Cardiac septum (tissue), 1 donor: ENCODE data around the gene TGFB1I1. TPM values are rescaled to one million over a fixed set of nuclear protein-coding genes. Genes with fewer than 3 reads are reported as not detected.
"Not testable (repeated sequence)": the region's sequence is repeated elsewhere in the genome, so short reads cannot be mapped to it uniquely, and the experiment has no call there.

Source experiments
- DNase-seq: peaks from one replicate; pipeline ENCODE4 v3.0.0-alpha.2; 2020; ENCODE audit warnings: low spot score
- intact Hi-C: fragments of 100-400 bp; cut with DNase I; formaldehyde crosslinking; loops from one replicate; pipeline ENCODE4 v1.14.0; 2022
- total RNA-seq: library from RNA; stranded (reverse); fragmentation: NEBNext Ultra II Directional; extraction: Animal tissue kit (Norgen Biotek cat#: 25700); gene quantifications from one replicate; pipeline ENCODE4 v1.2.1, GENCODE V29; 2021
- donor health status: DM: no; HTN: no; CAD: no.

The TGFB1I1 gene
- total RNA-seq, 1 donor from 2014 or later, result 57.8 TPM

DNA sequence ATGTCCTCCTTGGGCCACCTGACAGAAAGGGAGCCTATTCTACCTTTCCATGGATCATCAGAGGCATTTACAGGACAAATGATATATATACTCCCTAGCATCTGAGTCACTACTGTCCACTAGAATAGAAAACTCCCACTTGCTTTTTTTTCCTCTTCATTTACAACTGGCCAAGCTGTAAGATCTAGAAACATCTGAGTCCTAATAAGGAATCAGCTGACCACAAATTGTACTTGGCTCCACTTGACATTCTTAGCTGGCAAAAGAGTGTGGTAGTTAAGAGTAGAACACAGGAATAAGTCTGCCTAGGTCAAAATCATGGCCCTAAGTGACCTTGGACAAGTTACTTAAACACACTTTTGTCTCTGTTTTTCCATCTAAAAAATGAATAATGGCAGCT lies 31.0 kb downstream of the TGFB1I1 start:
- intact Hi-C loops, result loop anchor here (10.0 kb wide), 1 partner anchor 202 kb away; no protein-coding TSS in a partner anchor

DNA sequence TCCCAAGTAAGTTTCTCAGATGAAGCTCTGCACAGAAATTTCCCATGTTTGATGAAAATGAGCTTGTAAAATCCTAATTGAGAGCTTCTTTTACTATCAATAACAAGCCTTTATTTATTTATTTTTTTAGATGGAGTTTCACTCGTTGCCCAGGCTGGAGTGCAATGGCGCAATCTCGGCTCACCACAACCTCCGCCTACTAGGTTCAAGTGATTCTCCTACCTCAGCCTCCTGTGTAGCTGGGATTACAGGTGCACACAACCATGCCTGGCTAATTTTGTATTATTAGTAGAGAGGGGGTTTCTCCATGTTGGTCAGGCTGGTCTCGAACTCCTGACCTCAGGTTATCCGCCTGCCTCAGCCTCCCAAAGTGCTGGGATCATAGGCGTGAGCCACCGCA lies 31.6 kb downstream of the TGFB1I1 start:
- intact Hi-C loops, result loop anchor here (10.0 kb wide), 1 partner anchor 201 kb away; no protein-coding TSS in a partner anchor

More for the DNA sequence above, 31.0 kb downstream of the TGFB1I1 start:
- no peak for DNase-seq

DNA sequence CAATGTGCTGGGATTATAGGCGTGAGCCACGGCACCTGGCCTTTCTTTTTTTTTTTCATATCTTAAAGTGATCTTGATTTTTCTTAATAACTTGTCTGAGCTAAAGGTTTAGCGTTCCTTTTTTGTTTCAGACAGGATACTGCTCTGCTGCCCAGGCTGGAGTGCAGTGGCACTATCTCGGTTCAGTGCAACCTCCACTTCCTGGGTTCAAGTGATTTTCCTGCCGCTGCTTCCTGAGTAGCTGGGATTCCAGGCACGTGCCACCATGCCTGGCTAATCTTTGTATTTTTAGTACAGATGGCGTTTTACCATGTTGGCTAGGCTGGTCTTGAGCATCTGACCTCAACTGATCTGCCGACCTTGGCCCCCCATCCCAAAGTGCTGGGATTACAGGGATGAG lies 32.2 kb downstream of the TGFB1I1 start:
- no peak for DNase-seq
- intact Hi-C loops, result loop anchor here (10.0 kb wide), 1 partner anchor 201 kb away; no protein-coding TSS in a partner anchor

More for the DNA sequence above, 31.6 kb downstream of the TGFB1I1 start:
- DNase-seq, result not testable (repeated sequence)

DNA sequence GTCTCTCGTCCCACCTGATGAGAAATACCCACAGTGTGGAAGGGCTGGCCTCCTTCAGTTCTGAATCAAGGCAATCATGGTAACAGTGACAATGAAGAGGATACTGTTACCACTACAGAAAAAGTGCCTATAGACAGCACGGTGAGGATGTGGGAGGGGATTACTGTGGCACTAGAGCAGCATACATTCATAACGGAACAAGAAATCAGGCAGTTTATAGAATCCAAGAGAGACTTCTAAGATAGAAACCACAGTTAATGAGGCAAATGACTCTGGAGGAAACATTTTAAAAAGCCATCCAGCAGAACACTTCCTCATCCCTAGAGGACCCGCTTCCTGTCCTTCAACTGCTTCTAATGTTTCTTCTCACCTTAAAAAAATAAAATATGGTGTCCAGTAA lies 33.5 kb downstream of the TGFB1I1 start:
- intact Hi-C loops, result loop anchor here (5.0 to 10.0 kb wide), 2 partner anchors 48 to 199 kb away; partner anchors contain the start of gene ARMC5
- DNase-seq, result no peak

DNA sequence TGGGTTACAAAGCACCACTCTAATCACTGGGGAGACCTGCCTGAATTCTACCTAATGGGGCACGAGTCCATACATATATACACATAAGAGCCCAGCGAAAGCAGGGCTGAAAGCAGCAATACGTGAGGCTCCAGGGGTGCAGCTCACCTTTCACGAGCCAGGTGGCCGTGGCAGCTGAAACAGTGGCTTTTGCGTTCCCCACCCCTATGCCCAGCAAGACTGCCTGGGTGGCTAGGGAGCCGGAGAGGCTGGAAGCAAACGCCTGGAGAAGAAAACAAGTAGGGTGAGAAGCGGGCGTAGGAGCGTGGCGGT lies 35.6 kb downstream of the TGFB1I1 start:
- intact Hi-C loops, result loop anchor here (5.0 to 10.0 kb wide), 2 partner anchors 50 to 197 kb away; partner anchors contain the start of gene ARMC5
- no peak for DNase-seq

DNA sequence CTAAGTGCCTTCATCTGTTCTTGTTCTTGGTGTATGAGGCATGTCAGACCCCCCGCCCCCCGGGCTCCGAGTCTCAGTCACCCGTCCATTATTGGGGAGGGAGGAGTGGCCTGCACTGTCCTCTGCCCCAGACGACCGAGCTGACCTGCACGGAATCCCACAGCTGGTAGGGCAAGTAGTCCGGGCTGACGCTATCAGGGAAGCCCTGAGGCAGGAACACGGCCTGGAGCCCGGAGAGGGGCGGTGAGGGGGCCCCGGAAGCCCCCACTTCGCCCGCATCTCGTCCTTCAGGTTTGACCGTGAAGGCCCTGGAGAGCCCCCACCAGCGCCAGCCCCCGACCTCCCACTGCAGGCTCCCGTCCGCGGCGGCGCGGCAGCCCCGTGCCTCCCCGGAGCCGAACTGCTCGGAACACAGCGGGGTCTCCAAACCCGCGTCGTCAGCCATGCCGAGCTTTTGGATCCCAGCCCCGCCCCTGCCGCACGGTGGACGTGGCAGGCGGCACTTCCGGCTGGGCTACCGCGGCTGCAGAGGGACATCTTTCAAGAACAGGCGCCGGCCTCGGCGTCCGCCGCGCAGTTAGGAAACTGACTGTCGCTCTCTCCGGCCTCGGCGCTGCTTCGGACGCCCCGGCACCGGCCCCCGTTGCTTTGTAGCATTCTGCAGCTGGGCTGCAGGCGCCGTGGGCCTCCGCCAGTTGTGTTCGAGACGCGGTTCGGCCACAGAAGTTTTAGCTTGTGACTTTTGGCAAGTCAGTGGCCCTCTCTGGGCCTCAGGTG lies 36.2 kb downstream of the TGFB1I1 start, which contains the start of gene RUSF1:
RUSF1 (minus strand) TSS at position 463 of the 777 bp plus-strand sequence; CDS start at position 445, 18 bp downstream.
- peak; percentile 98 for DNase-seq
- intact Hi-C loops, result loop anchor here (2.0 to 10.0 kb wide), 3 partner anchors 33 to 197 kb away; partner anchors contain the start of gene ARMC5

DNA sequence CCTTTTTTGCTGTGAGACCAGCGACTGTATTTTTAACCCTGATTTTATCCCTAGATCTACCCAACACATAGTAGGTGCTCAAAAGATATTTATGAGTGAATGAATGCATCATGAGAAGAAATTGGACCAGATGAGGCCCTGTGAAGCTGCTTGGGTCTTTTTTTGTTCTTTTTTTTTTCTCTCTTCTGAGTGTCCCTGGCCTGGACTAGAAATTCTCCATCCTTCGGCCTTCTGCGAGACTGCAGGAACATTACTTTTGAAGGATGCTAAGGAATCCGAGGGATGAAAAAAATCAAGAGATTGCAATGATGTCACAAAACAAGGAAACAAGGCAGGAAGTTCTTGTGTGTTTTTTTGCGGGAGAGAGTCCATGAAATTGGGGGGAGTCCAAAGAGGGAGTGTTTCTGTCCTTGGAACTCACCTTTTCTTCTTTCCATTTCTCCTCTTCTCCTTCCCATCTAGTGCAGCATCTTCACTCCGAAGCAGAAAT lies 36.8 kb downstream of the TGFB1I1 start:
- DNase-seq, result no peak
- intact Hi-C loops, result loop anchor here (2.0 to 10.0 kb wide), 3 partner anchors 34 to 196 kb away; partner anchors contain the start of gene ARMC5

DNA sequence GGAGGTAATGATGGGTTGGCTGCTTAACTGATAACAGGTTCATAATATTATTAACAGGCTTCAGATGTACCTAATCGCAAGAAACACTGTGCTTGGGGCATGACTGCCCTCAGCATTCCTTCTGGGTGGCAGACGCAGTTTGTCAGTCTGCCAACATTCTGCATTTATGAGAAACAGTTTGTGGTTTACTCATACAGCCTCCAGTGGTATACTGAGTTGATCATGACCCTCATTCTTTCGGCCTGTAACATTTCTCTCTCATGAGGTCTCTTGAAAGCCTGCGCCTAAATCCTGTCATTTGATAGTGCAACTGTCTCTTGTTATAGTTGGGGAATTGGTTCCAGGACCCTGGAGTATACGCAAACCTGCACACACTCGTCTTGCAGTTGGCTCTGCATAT lies 41.2 kb downstream of the TGFB1I1 start:
- intact Hi-C loops, result no loop called here
- DNase-seq, result no peak

DNA sequence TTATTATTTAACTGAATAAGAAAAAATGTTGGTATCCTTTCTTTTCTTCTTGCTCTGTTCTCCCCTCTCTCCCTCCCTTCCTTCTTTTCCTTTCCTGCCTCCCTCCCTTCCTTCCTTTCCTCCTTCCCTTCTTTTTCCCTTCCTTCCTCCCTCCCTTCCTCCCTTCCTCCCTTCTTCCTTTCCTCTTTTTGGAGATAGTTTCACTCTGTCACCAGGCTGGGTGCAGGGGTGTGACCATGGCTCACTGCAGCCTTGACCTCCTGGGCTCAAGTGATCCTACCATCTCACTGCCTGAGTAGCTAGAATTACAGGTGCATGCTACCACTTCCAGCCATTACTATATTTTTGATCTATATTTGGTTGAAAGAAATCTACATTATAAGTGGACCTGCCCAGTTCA lies 41.9 kb downstream of the TGFB1I1 start:
- DNase-seq, result no peak
- intact Hi-C loops, result no loop called here

DNA sequence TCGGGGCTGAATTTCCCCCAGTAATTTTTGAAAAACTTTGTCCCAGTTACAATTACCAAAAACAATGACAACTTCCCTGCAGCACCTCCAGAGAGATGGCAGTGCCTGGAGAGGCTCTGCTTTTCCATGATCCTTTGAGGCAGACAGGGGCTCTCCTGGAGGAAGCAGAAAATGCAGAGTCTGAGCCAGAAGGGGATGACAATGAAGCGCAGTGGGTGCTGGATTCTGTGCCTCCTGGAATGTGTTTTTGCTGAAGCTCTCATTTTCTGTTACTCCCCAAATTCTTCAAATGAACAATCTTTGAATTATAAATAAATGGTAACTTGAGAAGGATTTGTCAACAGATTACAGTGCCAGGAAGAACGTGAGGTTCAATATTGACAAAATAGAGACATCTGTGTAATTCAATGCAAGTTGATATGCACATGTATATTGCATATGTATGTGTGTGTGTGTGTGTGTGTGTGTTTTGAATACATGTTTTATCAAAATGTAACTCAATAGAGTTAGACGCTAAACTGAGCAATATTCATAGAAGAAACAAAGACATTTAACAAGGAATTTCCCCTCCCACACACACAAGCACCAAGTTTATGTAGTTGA lies 45.9 kb downstream of the TGFB1I1 start:
- intact Hi-C loops, result no loop called here
- DNase-seq, result no peak

DNA sequence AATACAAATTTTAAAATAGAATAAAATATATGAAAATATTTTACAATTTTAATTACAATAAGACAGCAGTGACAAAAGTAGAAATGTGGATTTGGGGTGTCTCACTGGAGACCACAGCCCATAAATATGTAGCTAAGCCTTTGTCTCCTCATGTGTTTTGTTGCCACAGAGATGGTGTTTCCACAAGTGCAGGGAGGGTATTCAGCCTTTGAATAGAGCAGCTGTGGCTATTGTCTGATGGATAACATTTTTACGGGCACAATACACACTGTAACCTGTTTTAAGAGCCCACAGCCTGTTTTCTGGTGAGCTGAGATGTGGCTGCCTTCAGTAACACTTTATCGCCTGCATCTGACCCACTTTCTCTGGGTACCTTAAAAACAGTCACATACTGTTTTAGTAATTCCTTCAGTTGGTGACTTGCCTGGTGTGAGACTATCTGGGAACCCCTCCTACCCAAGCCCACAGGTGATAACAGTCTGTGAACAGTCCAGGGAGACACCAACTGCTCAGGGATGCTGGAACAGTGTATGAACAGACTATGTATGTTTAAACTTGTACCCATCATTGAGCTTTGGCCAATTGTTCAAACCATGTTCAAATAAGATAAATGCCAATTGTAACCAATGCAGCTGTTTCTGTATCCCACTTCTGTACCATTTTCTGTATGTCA lies 47.9 kb downstream of the TGFB1I1 start:
- intact Hi-C loops, result no loop called here
- no peak for DNase-seq

DNA sequence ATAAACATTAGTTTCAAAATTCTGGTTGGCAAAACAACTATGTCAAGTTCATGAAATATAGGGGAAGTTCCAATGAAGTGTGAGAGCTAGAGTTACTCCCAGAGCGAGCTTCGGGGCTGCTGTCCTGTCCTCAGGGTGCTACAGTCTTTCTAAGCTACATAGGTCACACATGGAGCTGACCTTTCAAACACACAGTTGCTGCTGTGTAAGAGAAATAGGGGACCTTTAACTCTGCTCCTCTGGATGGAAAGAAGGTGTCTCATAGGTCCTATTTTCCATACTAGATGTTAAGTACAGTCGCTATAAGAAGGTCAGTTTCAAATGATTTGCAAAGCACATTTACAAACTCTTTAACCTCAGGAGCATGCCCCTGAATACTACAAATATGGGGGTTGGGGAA lies 49.4 kb downstream of the TGFB1I1 start:
- no peak for DNase-seq
- intact Hi-C loops, result no loop called here

DNA sequence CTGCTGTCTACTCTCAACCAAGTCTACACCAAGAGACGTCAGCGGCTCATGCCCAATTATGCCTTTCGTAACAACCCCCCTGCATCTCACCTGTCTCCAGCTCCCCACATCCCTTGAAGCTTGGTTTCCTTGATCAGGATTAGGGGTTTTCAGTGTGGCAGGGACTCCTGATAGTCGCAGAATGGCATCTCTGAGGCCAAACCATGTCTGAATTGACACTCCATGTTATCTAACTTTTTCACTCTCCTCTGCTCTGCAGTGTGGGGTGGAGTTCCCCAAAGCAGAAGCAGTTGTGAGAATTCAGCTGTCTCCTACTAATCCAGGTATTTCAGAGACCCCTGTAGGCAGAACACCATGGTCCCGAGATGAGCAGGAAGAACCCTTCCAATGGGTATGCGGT lies 50.1 kb downstream of the TGFB1I1 start:
- intact Hi-C loops, result no loop called here
- DNase-seq, result no peak

DNA sequence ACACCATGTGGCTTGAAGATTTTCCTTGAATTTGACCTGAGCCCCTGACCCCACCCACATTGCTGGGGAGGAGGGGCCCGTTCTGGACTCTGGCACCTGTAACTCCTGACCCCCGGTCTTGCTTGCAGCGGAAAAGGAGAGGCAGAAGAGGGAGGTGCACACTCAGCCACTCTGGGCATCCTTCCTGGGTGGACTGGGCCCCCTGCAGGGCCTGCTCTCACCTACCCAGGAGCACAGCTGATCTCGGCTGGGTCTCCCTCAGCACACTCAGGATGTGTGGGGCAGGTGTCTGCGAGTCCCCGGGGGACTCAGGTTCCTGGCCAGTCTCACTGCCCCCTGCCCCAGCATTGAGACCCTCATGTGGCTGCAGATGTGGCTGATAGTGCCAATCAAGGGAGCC lies 51.8 kb downstream of the TGFB1I1 start:
- intact Hi-C loops, DNase-seq: not testable (repeated sequence)

DNA sequence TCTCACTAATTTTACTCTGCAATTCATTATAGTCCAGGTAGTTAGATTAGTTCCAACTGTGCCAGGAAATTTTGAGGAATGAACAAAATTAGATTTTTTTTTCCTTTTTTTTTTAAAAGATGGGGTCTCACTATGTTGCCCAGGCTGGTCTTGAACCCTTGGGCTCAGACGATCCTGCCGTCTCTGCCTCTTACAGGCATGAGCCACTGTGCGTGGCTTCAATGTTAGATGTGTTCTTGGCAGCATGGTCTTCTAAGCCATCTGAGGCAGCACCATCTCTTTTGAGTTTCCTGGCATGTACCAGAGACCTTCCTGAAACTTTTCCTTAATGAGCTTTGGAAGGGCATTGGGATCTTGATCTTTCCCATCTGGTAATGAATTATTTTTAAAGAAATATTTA lies 53.2 kb downstream of the TGFB1I1 start:
- intact Hi-C loops, result no loop called here
- no peak for DNase-seq

Other genes with a start within 250 kb of the TGFB1I1 start
- gene ITGAM, start 212.2 kb upstream of the TGFB1I1 start, total RNA-seq, result 4.8 TPM
- gene ITGAX, start 117.0 kb upstream of the TGFB1I1 start, total RNA-seq, result 5.9 TPM
- not detected for gene ITGAD, start 78.8 kb upstream of the TGFB1I1 start, total RNA-seq
- 890 TPM for gene COX6A2, start 43.8 kb upstream of the TGFB1I1 start, total RNA-seq
- 1.9 TPM for gene ZNF843, start 29.4 kb upstream of the TGFB1I1 start, total RNA-seq
- 6.2 TPM for gene ARMC5, start 12.7 kb upstream of the TGFB1I1 start, total RNA-seq
- gene SLC5A2, start 11.0 kb downstream of the TGFB1I1 start, total RNA-seq, result not detected
- 32.6 TPM for gene RUSF1, start 36.2 kb downstream of the TGFB1I1 start, total RNA-seq
- gene AHSP, start 55.7 kb downstream of the TGFB1I1 start, total RNA-seq, result 1.7 TPM